HepG2 (cell line): ENCODE data around the gene FITM1. TPM values are rescaled to one million over a fixed set of nuclear protein-coding genes. Genes with fewer than 3 reads are reported as not detected.

Experiments
- CSRNP2 ChIP-seq: sonication (generic); formaldehyde crosslinking; conservative IDR thresholded peaks from 2 replicates; pipeline ENCODE4 v1.8.0; 2022; ENCODE audit warnings: low read depth, missing genetic modification reagents
- HNRNPK ChIP-seq: fragments of 200-400 bp; formaldehyde crosslinking; IDR thresholded peaks from 2 replicates; pipeline ENCODE4 v1.6.1; 2018; ENCODE audit warnings: low read length, low read depth, moderate library complexity, mild to moderate bottlenecking; ENCODE audit not compliant: poor library complexity, severe bottlenecking
- IRX3 ChIP-seq: sonication (generic); formaldehyde crosslinking; IDR thresholded peaks from 2 replicates; pipeline ENCODE4 v1.8.1; 2023; ENCODE audit warnings: mild to moderate bottlenecking, low read depth, missing genetic modification reagents, borderline replicate concordance
- JARID2 ChIP-seq: sonication (generic); formaldehyde crosslinking; IDR thresholded peaks from 2 replicates; pipeline ENCODE4 v1.8.1; 2023; ENCODE audit warnings: missing genetic modification reagents, inconsistent platforms; ENCODE audit not compliant: insufficient replicate concordance
- LBX2 ChIP-seq: sonication (generic); formaldehyde crosslinking; IDR thresholded peaks from 2 replicates; pipeline ENCODE4 v1.5.0; 2020; ENCODE audit warnings: missing genetic modification reagents, mild to moderate bottlenecking, borderline replicate concordance
- MAFF ChIP-seq: IDR thresholded peaks from 2 replicates; pipeline ENCODE4 v1.6.1; 2011; ENCODE audit warnings: low read depth, low read length, improper control_type of control experiment
- RXRA ChIP-seq: sonication (generic); formaldehyde crosslinking; IDR thresholded peaks from 2 replicates; pipeline ENCODE4 v1.5.1; 2020; ENCODE audit warnings: missing genetic modification reagents
- ZHX1 ChIP-seq: sonication (generic); formaldehyde crosslinking; IDR thresholded peaks from 2 replicates; pipeline ENCODE4 v1.8.1; 2022; ENCODE audit warnings: low read depth, mild to moderate bottlenecking, missing genetic modification reagents
- ZNF282 ChIP-seq: fragments of 450-650 bp; IDR thresholded peaks from 2 replicates; pipeline ENCODE4 v1.6.1; 2018; ENCODE audit not compliant: partially characterized antibody
- ZNF3 ChIP-seq: IDR thresholded peaks from 2 replicates; pipeline ENCODE4 v1.7.0; 2017; ENCODE audit warnings: inconsistent platforms
- ZNF530 ChIP-seq: sonication (generic); formaldehyde crosslinking; IDR thresholded peaks from 2 replicates; pipeline ENCODE4 v1.5.0; 2020; ENCODE audit warnings: low read depth, mild to moderate bottlenecking, missing genetic modification reagents
- ZNF614 ChIP-seq: IDR thresholded peaks from 2 replicates; pipeline ENCODE4 v1.6.1; 2018; ENCODE audit warnings: missing biosample characterization, missing genetic modification reagents, inconsistent platforms, borderline replicate concordance
- ZNF766 ChIP-seq: sonication (generic); formaldehyde crosslinking; IDR thresholded peaks from 2 replicates; pipeline ENCODE4 v1.5.0; 2020; ENCODE audit warnings: missing genetic modification reagents, borderline replicate concordance
- polyA plus RNA-seq, 8 experiments: library from polyadenylated mRNA; depleted of rRNA in 3 of 8; stranded (reverse) in 7 of 8; unstranded in 1 of 8; fragments of >200 nt; fragmentation: Illumina TruSeq in 4 of 8; extraction: Trizol in 4 of 8; gene quantifications; 2 replicates each; pipeline versions ENCODE4 v1.2.1 to v1.2.3, GENCODE V29; 2011 to 2016; ENCODE audit warnings: low read depth in 4 of 8, missing spikeins in 1 of 8, mixed read lengths in 1 of 8; ENCODE audit not compliant: insufficient read depth in 1 of 8
- total RNA-seq, 5 experiments: library from RNA; depleted of rRNA; stranded (reverse); fragments of >200 nt; fragmentation: Illumina TruSeq; extraction: Trizol; gene quantifications; 2 replicates each; pipeline ENCODE4 v1.2.3, GENCODE V29; 2016; ENCODE audit warnings: low read depth in 1 of 5
- TF ChIP-seq, protein P1 (sequence below), 2 experiments: IDR thresholded peaks; 2 replicates each; pipeline ENCODE4 v1.6.1; 2011 to 2012; ENCODE audit warnings: low read length in 2 of 2, borderline replicate concordance in 1 of 2, low read depth in 1 of 2, mild to moderate bottlenecking in 1 of 2, moderate library complexity in 1 of 2
- TF ChIP-seq, protein P2 (sequence below): IDR thresholded peaks from 2 replicates; pipeline ENCODE4 v1.6.1; 2012; ENCODE audit warnings: inconsistent platforms
- TF ChIP-seq, protein P3 (sequence below): sonication (generic); formaldehyde crosslinking; IDR thresholded peaks from 2 replicates; pipeline ENCODE4 v1.4.0; 2020; ENCODE audit warnings: missing genetic modification reagents

The FITM1 gene
- total and polyA plus RNA-seq, 2 of the 13 experiments (the other 11 are each of a cell fraction or from before 2014, with no cell fraction given): 2.7 to 5.8 TPM

DNA sequence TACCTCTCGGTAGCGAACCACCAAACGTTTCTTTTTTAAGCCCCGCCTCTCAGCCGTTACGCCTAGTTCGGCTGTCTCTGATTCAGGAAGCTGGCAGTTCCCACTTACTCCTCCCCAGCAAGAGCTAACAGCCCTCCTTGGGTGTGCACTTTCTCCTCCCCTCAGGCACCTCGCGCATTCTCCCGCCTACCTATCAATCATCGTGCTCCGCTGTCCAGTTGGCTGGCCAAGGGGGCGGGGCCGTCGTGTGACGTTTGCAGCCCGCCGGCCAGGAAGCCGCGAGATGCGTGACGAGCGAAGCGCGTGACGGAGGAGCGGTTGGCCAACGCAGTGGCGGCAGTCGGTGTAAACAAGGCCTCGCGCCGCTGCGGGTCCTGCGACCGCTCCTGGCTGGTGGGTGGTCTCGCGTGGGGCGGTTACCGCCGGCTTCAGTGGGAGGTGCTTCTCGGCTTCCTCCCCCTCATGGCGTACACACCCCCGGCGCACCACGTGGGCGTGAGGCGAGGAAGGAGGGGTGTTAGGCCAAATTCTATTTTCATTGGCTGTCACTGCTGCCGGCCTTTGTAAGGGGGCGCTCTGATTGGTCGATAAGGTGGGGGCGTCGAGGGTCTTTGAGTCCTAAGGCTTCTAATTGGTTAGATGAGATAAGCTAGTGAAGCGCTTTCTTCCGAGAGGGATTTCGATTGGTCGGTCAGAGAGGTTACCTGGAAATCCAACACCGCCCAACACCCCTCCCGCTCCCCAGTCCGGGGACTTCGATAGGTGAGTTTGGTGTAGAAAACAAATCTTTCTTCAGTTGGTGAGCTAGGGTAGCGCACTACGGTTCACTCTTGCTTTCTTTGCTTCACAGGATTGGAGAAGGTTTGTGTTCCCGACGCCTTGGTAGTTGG lies 15.7 kb upstream of the FITM1 start, which contains the start of the genes DCAF11 and NRL (continued):
- TF ChIP-seq, protein P1, sequence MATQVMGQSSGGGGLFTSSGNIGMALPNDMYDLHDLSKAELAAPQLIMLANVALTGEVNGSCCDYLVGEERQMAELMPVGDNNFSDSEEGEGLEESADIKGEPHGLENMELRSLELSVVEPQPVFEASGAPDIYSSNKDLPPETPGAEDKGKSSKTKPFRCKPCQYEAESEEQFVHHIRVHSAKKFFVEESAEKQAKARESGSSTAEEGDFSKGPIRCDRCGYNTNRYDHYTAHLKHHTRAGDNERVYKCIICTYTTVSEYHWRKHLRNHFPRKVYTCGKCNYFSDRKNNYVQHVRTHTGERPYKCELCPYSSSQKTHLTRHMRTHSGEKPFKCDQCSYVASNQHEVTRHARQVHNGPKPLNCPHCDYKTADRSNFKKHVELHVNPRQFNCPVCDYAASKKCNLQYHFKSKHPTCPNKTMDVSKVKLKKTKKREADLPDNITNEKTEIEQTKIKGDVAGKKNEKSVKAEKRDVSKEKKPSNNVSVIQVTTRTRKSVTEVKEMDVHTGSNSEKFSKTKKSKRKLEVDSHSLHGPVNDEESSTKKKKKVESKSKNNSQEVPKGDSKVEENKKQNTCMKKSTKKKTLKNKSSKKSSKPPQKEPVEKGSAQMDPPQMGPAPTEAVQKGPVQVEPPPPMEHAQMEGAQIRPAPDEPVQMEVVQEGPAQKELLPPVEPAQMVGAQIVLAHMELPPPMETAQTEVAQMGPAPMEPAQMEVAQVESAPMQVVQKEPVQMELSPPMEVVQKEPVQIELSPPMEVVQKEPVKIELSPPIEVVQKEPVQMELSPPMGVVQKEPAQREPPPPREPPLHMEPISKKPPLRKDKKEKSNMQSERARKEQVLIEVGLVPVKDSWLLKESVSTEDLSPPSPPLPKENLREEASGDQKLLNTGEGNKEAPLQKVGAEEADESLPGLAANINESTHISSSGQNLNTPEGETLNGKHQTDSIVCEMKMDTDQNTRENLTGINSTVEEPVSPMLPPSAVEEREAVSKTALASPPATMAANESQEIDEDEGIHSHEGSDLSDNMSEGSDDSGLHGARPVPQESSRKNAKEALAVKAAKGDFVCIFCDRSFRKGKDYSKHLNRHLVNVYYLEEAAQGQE (IDR thresholded peaks at IDR 0.05; ENCODE audit: borderline replicate concordance in 1 of 2, low read depth in 1 of 2, low read length in 2 of 2): peak in 1 of 2 experiments; percentile 50; a peak in 1 of 4 replicates
- TF ChIP-seq RXRA: peak; percentile 92
- no peak; the same call in none of the 2 replicates for TF ChIP-seq ZNF3 (CRISPR knock-in tag)
- TF ChIP-seq JARID2 (CRISPR knock-in tag): peak; percentile 94
- 0 out of 2 replicates have a peak, but pooled peaks have one; percentile 68 for TF ChIP-seq IRX3 (CRISPR knock-in tag)
- TF ChIP-seq, protein P2, sequence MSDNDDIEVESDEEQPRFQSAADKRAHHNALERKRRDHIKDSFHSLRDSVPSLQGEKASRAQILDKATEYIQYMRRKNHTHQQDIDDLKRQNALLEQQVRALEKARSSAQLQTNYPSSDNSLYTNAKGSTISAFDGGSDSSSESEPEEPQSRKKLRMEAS: no peak
- no peak for TF ChIP-seq ZNF282
- TF ChIP-seq, protein P3, sequence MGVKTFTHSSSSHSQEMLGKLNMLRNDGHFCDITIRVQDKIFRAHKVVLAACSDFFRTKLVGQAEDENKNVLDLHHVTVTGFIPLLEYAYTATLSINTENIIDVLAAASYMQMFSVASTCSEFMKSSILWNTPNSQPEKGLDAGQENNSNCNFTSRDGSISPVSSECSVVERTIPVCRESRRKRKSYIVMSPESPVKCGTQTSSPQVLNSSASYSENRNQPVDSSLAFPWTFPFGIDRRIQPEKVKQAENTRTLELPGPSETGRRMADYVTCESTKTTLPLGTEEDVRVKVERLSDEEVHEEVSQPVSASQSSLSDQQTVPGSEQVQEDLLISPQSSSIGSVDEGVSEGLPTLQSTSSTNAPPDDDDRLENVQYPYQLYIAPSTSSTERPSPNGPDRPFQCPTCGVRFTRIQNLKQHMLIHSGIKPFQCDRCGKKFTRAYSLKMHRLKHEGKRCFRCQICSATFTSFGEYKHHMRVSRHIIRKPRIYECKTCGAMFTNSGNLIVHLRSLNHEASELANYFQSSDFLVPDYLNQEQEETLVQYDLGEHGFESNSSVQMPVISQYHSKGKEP (CRISPR knock-in tag): peak; percentile 82; the same call in 1 of the 2 replicates
- TF ChIP-seq CSRNP2 (CRISPR knock-in tag): no peak
- peak; percentile 89 for TF ChIP-seq ZNF614 (CRISPR knock-in tag)
- TF ChIP-seq HNRNPK: peak; percentile 78
- TF ChIP-seq ZNF530 (CRISPR knock-in tag): no peak
- TF ChIP-seq ZHX1 (CRISPR knock-in tag): peak; percentile 99
- TF ChIP-seq MAFF: peak; percentile 33; the same call in 1 of the 2 replicates
- TF ChIP-seq ZNF766 (CRISPR knock-in tag): peak; percentile 92
- TF ChIP-seq LBX2: peak; percentile 98; the same call in 1 of the 2 replicates
